ENCODE data around the gene PLEKHA5. TPM values are rescaled to one million over a fixed set of nuclear protein-coding genes. Genes with fewer than 3 reads are reported as not detected.

Gene PLEKHA5
- total and polyA plus RNA-seq, 2 of the 4 experiments (the other 2 are of a cell fraction), result 5.3 to 12.2 TPM

DNA sequence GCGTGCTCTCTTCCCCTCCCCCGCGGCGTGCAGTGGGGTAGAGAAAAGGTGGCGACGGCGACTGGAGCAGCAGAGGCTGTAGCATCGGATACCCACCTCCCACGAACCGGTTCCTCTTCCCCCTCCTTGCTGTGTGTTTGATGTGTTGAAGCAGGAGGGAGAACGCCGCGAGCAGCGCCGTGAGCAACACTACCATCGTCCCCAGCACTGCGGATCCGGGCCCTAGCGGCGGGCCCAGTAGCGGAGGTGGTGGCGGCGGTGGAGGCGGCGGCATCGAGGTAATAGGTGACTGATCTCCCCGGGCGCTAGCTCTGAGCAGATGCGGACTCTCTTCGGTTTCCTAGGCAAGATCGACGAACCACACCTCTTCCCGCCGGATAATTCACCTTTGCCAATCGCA is 176.8 kb downstream of the PLEKHA5 start:
- TF ChIP-seq, protein P1, sequence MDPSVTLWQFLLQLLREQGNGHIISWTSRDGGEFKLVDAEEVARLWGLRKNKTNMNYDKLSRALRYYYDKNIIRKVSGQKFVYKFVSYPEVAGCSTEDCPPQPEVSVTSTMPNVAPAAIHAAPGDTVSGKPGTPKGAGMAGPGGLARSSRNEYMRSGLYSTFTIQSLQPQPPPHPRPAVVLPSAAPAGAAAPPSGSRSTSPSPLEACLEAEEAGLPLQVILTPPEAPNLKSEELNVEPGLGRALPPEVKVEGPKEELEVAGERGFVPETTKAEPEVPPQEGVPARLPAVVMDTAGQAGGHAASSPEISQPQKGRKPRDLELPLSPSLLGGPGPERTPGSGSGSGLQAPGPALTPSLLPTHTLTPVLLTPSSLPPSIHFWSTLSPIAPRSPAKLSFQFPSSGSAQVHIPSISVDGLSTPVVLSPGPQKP (IDR thresholded peaks at IDR 0.05; ENCODE audit: borderline replicate concordance, low read depth, low read length), result no peak
- no peak for TF ChIP-seq POLR2A (IDR thresholded peaks at IDR 0.05; ENCODE audit: low read depth, low read length)
- DNase-seq, result no peak
- no peaks in the 10 kb centered on the region for H4K20me1 ChIP-seq (ENCODE audit: insufficient read depth, low read length)
- H3K14ac ChIP-seq (replicated peaks; ENCODE audit: low read depth, low read length), result no peak overlapping the region
- ChIA-PET POLR2A (ENCODE audit: unreplicated experiment) (interaction anchor here (0.7 kb wide), 1 partner anchor 168 kb away, joined by 4 read pairs; no protein-coding TSS in a partner anchor), CTCF (no interaction called here)
- no peaks in the 10 kb centered on the region for H3K27me3 ChIP-seq (ENCODE audit: control insufficient read depth, insufficient read depth, low read length)
- WGBS, 2 experiments (ENCODE audit: extremely low coverage in 2 of 2, insufficient read length in 1 of 2), result 100% methylated on average over 9 of the region's 35 CpGs; no CpG with 5 or more reads in 1 of the 2 experiments
- H2AFZ ChIP-seq (replicated peaks; ENCODE audit: low read length, poor library complexity), result no peak overlapping the region
- H3K9me3 ChIP-seq (ENCODE audit: control insufficient read depth, insufficient read depth, low read length), result no peaks in the 10 kb centered on the region
- no peak overlapping the region for H2AK9ac ChIP-seq (replicated peaks; ENCODE audit: low read depth, low read length, poor library complexity)
- no TSS peak for BruUV-seq (replicated peaks)
- H3K56ac ChIP-seq (ENCODE audit: extremely low read depth, insufficient read depth, low read length), result no peak overlapping the region
- no peaks in the 10 kb centered on the region; the same call in 1 of the 2 replicates for H3K4me1 ChIP-seq (ENCODE audit: control insufficient read depth, insufficient read depth, low read length)
- no peak overlapping the region for H3K9ac ChIP-seq (ENCODE audit: low read depth, low read length)
- H3K27ac ChIP-seq (ENCODE audit: insufficient read depth, low read length), result no peak overlapping the region
- no peak overlapping the region for H3K4me2 ChIP-seq (ENCODE audit: low read depth, low read length)
- H2BK120ac ChIP-seq (ENCODE audit: low read depth, low read length), result no peak overlapping the region
- no peak overlapping the region for H4K91ac ChIP-seq (ENCODE audit: insufficient read depth, low read depth, low read length)
- no peak overlapping the region for H4K8ac ChIP-seq (ENCODE audit: low read depth in 2 of 2, low read length in 2 of 2)
- no peak overlapping the region for H4K5ac ChIP-seq (ENCODE audit: low read depth, low read length)
- H2BK5ac ChIP-seq (ENCODE audit: low read depth, low read length, poor library complexity, severe bottlenecking), result no peak overlapping the region
- no peak overlapping the region for H3K23ac ChIP-seq (ENCODE audit: low read depth, low read length)
- H3K18ac ChIP-seq (ENCODE audit: low read depth, low read length), result no peak overlapping the region
- ATAC-seq (ENCODE audit: low read depth), result no peak
- H2BK15ac ChIP-seq (ENCODE audit: low read depth, low read length), result no peak overlapping the region
- H3K9me1 ChIP-seq (ENCODE audit: insufficient read depth, low read length), result no peaks in the 10 kb centered on the region; the same call in 1 of the 2 replicates
- no peak overlapping the region for H2AK5ac ChIP-seq (ENCODE audit: low read depth, low read length)
- intact Hi-C loops (cut with micrococcal nuclease), result no loop called here
- H3K4ac ChIP-seq (ENCODE audit: low read depth, low read length), result no peak overlapping the region
- no peaks in the 10 kb centered on the region for H3K79me1 ChIP-seq (ENCODE audit: low read depth in 1 of 2, low read length in 2 of 2)
- dilution Hi-C loops (cut with HindIII; ENCODE audit: low sequenced_read_pairs, unreplicated experiment), result no loop called here
- peaks cover 12% of the 10 kb centered on the region for H3K36me3 ChIP-seq (ENCODE audit: control insufficient read depth, insufficient read depth, low read length)
- in situ Hi-C loops (cut with MboI; ENCODE audit: low sequenced_read_pairs), result no loop called here
- no peak overlapping the region for H3K4me3 ChIP-seq (ENCODE audit: insufficient read depth, low read depth, low read length)
- no peak overlapping the region for H2BK20ac ChIP-seq (ENCODE audit: low read depth, low read length)

All from IMR-90 (cell line).